IPS DF 4.7 (cell line): ENCODE results near the gene MRPS18A.
"Not testable (repeated sequence)": the region's sequence is repeated elsewhere in the genome, so short reads cannot be mapped to it uniquely, and the experiment has no call there.

ENCODE experiments used
- DNase-seq: peaks from one replicate; pipeline ENCODE4 v3.0.0-alpha.2; 2013; ENCODE audit warnings: low spot score; ENCODE audit errors: extremely low read depth

The MRPS18A gene

DNA sequence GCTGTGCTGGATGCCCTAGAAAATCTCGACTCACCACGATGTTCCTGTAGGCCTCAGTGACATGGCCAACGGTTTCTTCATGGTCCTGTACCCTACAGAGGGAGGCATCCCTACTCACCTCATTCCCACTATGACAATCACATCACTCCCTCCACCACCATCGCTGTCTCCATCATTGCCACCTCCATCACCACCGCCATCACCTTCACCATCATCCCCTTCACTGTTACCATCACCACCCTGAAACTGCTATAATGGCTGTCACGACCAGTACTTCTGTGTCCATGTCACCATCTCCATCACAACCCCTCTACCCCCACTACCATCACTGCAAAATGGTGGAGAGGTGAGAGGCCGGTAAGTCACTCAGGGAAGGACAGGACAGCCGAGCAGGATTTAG lies 29.8 kb upstream of the MRPS18A start:
- no peak for DNase-seq

DNA sequence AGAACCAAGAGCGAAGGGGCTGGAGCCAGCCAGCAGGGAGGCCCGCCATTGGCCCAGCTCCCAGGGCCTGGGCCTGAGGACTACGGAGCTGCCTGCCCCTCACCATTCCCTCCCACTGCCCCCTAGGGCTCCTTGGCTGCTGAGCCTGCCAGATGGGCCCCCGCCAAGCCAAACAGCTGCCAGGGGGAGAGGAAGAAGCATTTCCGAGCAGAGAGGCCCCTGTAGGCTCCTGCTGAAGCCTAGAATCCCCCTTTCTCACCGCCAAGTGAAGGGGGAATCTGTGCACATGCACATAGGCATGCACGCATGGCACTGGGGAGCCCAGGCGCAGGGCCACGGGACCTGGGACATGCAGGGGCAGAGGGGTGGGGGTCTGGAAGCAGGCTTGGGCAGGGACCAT lies 28.5 kb upstream of the MRPS18A start:
- DNase-seq = no peak

DNA sequence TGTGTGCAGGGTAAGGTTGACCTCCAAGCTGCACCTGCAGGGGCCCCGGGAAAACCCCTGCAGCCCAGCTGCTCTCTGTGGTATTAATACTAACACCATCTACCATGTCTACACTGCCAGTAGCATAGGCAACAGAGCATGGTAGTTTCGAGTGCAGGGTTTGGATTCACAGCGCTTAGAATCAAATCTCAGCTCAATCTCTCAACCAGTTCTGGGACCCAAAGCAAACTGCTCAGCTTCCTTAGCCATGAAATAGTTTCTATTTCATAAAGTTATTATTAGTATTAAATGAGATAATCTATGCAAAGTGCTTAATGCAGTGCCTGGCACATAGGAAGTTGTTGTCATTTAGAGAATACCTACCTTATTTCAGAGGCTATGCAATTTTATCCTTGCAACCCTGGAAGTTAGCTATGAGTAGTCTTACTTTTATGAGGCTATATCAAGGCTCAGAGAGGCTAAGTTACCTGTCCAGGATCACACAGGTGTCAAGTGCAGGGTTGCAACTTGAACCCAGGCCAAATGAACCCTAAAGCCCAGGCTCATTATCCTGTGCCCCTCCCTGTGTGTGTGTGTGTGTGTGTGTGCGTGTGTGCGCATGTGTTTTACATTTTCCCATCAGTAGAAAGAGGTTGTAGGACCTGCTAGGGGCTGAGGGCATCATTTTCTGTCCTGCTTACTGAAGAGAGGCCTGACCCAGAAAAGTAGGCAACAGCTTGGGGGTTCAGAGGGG lies 27.6 kb upstream of the MRPS18A start:
- DNase-seq = no peak

- DNase-seq = no peak
Observed at GRCh38 chr6:43714311-43715055, 26.9 kb upstream of the MRPS18A start.

DNA sequence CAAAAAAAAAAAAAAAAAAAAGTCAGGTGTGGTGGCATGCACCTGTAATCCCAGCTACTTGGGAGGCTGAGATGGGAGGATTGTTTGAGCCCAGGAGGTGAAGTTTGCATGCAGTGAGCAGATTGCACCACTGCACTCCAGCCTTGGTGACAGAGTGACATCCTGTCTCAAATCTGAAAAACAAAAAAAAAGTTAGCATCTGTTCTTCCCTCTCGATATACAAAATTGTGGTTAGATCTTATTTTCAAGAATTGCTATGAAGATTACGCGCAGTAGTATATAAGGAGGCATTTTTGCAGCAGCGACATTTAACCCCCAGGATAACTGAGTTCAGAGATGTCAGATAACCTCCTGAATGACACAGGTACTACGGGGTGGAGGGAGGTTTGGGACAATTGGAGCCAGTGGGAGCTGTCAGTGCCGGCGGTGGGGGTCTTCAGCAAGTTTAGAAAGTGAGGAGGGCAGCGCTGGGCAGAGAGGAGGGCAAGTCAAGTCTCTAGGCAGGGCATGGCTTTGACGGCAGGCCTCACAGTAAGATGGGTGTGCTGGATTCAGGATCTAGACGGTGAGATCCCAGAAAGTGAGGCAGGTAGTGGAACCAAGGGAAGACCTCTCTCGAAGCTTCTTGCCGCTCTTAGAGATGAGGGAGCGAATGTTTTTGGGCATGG lies 26.2 kb upstream of the MRPS18A start:
- no peak for DNase-seq

DNA sequence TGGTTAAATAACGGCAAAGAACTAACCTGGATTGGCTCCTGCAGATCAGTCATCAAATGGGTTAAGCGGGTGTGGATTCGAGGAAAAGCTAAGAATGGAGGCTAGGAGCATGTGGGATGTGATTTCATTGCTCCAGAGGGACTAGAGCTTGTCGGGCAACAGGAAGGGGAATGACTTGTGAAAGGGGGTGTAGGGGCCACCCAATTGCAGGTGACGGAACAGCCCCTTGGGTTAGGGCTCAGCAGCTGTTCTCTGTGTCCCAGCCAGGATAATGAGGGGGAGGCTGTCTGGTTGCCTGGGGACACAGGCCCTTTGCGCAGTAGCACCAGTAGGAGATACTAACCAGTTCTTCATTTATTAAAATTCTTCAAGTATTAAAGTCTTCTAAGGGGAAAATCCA lies 25.0 kb upstream of the MRPS18A start:
- no peak for DNase-seq

GRCh38 chr6:43710576-43710975 lies 23.0 kb upstream of the MRPS18A start:
- DNase-seq = no peak

GRCh38 chr6:43709654-43710303 lies 22.2 kb upstream of the MRPS18A start:
- no peak for DNase-seq

- DNase-seq = no peak
Observed at GRCh38 chr6:43708860-43709653, 21.5 kb upstream of the MRPS18A start.

DNA sequence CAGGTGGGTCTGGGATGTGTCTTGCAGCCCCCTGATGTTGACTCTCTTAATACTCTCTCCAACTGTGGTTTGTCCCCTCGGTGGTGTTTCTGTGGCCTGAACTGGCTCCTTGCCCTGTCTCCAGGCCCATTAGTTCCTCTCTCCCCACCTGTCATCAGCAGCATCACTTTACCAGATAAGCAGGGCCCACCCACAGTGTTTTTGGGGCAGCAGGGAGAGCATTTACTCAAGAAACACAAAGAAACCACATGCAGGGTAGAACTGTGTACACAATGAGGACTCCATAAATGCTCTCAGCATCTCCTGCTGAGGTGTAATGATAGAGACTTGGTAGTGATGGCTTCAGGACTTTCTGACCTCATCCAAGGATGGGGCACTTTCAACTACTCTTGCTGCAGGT lies 20.2 kb upstream of the MRPS18A start:
- no peak for DNase-seq

DNA sequence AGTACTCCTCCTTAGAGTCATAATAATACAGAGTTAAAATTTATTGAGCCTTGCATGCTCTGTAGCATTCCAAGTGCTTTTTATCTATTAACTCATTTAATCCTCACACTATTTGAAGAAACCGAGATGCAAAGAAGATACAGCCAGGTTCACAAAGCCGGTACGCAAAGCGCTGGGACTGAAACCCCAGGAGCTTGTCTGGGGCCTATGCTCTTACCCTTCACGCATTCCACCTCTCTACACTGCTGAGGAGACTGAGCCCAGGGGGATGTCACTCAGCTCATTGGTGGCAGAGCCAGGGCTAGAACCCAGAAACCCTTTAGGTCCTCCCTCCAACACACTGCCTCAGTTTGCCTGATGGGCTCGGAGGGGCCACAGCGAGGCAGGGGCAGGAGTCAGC lies 19.7 kb upstream of the MRPS18A start:
- no peak for DNase-seq

GRCh38 chr6:43706788-43707187 lies 19.2 kb upstream of the MRPS18A start:
- DNase-seq = no peak

- no peak for DNase-seq
Observed at GRCh38 chr6:43705996-43706395, 18.4 kb upstream of the MRPS18A start.

- DNase-seq = no peak
Observed at GRCh38 chr6:43703512-43704429, 16.2 kb upstream of the MRPS18A start.

GRCh38 chr6:43702534-43703440 lies 15.2 kb upstream of the MRPS18A start:
- peak; percentile 92 for DNase-seq

DNA sequence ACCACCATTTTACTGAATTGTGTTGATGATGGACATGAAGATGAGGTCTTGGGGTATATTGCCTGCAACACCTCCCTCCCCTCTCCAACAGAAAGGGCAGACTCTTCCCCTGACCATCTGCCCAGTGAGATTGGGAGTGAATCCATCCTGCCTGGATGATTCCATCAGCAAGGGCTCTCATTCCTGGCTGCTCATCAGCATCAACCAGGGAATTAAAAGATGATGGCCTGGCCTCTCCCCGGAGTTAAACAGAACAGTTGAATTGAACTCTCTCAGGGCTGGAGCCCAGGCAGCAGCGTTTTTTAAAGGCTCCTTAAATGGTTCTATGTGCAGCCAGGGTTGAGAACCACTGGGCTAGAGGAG lies 14.6 kb upstream of the MRPS18A start:
- no peak for DNase-seq

GRCh38 chr6:43700939-43701560 lies 13.5 kb upstream of the MRPS18A start:
- DNase-seq = not testable (repeated sequence)

DNA sequence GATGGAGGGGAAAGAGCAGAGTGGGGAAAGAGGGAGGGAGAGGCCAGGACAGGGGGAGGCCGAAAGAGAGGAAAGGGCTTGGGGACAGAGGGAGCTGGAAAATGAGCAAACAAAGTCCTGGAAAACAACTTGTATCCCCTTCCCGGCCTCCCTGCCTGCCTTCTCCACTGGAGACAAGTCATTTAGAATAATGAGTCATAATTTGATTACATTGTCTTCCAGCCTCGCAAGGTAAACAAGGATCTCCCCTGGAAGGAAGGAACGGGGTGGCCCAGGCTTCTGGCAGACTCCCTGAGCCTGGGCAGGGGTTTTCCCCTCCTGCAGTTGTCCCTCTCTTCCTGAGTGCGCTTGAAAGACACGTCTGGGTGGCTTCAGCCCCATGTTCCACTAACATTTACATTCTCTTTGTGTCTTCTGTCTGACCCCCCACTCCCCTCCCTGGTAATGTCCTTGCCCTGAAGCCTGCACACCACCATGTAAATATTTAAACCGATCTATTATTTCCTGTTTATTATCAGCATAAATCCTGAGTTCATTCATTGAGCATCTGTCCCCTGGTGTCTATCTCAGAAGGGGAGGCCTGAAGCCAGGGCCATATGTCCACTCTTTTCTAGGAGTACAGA lies 12.1 kb upstream of the MRPS18A start:
- no peak for DNase-seq
